ENCODE results near the gene HS3ST1. TPM values are rescaled to one million over a fixed set of nuclear protein-coding genes. Genes with fewer than 3 reads are reported as not detected.

HS3ST1 gene
- total RNA-seq, 4 donors from 2014 or later = 3.1 to 12.5 (median 5.4) TPM

DNA sequence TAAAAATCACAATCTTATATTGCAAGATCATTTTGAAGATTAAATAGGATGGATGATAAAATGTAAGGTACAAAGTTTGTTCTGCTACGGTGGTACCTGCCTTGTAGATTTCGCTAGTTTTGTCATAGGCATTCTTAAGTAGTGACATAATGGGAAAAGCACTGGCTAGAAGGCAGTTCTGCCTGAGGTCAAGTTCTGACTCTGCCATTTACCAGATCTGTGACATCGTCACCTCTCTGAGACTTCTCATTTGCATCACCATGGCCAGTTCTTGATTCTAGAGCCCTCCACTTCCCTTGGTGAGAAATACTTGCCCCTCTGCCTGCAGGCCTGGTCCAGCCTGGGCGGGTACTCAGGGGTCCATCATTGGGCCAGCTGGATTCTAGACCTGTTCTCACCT is 85.2 kb downstream of the HS3ST1 start:
- no peak overlapping the region for H3K27ac ChIP-seq (replicated peaks in 1 of 4)
- TF ChIP-seq POLR2AphosphoS5 (IDR thresholded peaks at IDR 0.05) (no peak), POLR2A (IDR thresholded peaks at IDR 0.05; ENCODE audit: low read depth) (no peak), EP300 (IDR thresholded peaks at IDR 0.05) (no peak)
- TF ChIP-seq, protein P1, sequence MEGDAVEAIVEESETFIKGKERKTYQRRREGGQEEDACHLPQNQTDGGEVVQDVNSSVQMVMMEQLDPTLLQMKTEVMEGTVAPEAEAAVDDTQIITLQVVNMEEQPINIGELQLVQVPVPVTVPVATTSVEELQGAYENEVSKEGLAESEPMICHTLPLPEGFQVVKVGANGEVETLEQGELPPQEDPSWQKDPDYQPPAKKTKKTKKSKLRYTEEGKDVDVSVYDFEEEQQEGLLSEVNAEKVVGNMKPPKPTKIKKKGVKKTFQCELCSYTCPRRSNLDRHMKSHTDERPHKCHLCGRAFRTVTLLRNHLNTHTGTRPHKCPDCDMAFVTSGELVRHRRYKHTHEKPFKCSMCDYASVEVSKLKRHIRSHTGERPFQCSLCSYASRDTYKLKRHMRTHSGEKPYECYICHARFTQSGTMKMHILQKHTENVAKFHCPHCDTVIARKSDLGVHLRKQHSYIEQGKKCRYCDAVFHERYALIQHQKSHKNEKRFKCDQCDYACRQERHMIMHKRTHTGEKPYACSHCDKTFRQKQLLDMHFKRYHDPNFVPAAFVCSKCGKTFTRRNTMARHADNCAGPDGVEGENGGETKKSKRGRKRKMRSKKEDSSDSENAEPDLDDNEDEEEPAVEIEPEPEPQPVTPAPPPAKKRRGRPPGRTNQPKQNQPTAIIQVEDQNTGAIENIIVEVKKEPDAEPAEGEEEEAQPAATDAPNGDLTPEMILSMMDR (IDR thresholded peaks at IDR 0.05) = no peak
- DNase-seq (ENCODE audit: extremely low spot score) = peak; percentile 50
- 88% methylated on average over 4 of the region's 4 CpGs for WGBS
- H3K27me3 ChIP-seq = peaks cover 0 to 7% (median 0%) of the 10 kb centered on the region in 4 donors
- H3K4me1 ChIP-seq = no peaks in the 10 kb centered on the region
- no peak overlapping the region for H3K4me3 ChIP-seq
- H3K36me3 ChIP-seq = no peaks in the 10 kb centered on the region
- intact Hi-C loops (cut with DNase I) = no loop called here
- H3K9me3 ChIP-seq = no peaks in the 10 kb centered on the region

Small RNA genes lying within 50 kb of the gene (small RNA-seq; reads per million reads assigned to genes)
- gene MIR572 (0 reads per million in 3 donors), gene RNA5SP156 (0 reads per million in 3 donors)

Data from esophagus muscularis mucosa (tissue), 4 donors.